ENCODE data around the gene MAP3K12.
"Not testable (repeated sequence)": the region's sequence is repeated elsewhere in the genome, so short reads cannot be mapped to it uniquely, and the experiment has no call there.

The MAP3K12 gene

GRCh38 chr12:53499266-53500141, at the start of gene MAP3K12:
TSS of gene MAP3K12 (minus strand) at chr12:53499458. CDS start at chr12:53487391, 12,067 bp downstream.
- H3K4me3 ChIP-seq (ENCODE audit: low read depth in 1 of 2, low read length in 1 of 2) = peak within 1 kb of the TSS; percentile 72 to 78
- no peak for TF ChIP-seq CTCF (IDR thresholded peaks at IDR 0.05)
- H3K4me1 ChIP-seq (ENCODE audit: control insufficient read depth in 1 of 2, insufficient read depth in 1 of 2, low read depth in 1 of 2, low read length in 1 of 2) = peaks cover 22 to 27% of the 10 kb centered on the region in 2 experiments
- peak within 1 kb of the TSS; percentile 90 for H3K27ac ChIP-seq
- no peaks in the 10 kb centered on the region for H3K9me3 ChIP-seq
- no peaks in the 10 kb centered on the region for H3K36me3 ChIP-seq
- H3K27me3 ChIP-seq = peaks cover 13% of the 10 kb centered on the region

- not testable (repeated sequence) for H3K27me3 ChIP-seq; H3K27ac ChIP-seq; H3K4me3 ChIP-seq (ENCODE audit: low read depth in 1 of 2, low read length in 1 of 2); H3K9me3 ChIP-seq; H3K4me1 ChIP-seq (ENCODE audit: control insufficient read depth in 1 of 2, insufficient read depth in 1 of 2, low read depth in 1 of 2, low read length in 1 of 2)
- peaks cover 59% of the 10 kb centered on the region for H3K36me3 ChIP-seq
Observed at GRCh38 chr12:53548354-53548753, 49.1 kb upstream of the MAP3K12 start.

GRCh38 chr12:53543539-53543938, 44.3 kb upstream of the MAP3K12 start:
- Histone ChIP-seq H3K27me3 (no peaks in the 10 kb centered on the region), H3K4me1 (ENCODE audit: control insufficient read depth in 1 of 2, insufficient read depth in 1 of 2, low read depth in 1 of 2, low read length in 1 of 2) (peaks cover 0 to 8% of the 10 kb centered on the region in 2 experiments), H3K4me3 (ENCODE audit: low read depth in 1 of 2, low read length in 1 of 2) (no peak overlapping the region), H3K36me3 (peaks cover 67% of the 10 kb centered on the region), H3K9me3 (no peaks in the 10 kb centered on the region), H3K27ac (peak overlapping the region; percentile 10)
- TF ChIP-seq CTCF (IDR thresholded peaks at IDR 0.05) = no peak

- TF ChIP-seq CTCF (IDR thresholded peaks at IDR 0.05) = no peak
- H3K36me3 ChIP-seq = peaks cover 83% of the 10 kb centered on the region
Observed at GRCh38 chr12:53539526-53539925, 40.3 kb upstream of the MAP3K12 start.

GRCh38 chr12:53538209-53538689, 39.0 kb upstream of the MAP3K12 start:
- H3K9me3 ChIP-seq = no peaks in the 10 kb centered on the region
- peaks cover 0 to 5% of the 10 kb centered on the region in 2 experiments for H3K4me1 ChIP-seq (ENCODE audit: control insufficient read depth in 1 of 2, insufficient read depth in 1 of 2, low read depth in 1 of 2, low read length in 1 of 2)
- no peak overlapping the region for H3K4me3 ChIP-seq (ENCODE audit: low read depth in 1 of 2, low read length in 1 of 2)
- peaks cover 87% of the 10 kb centered on the region for H3K36me3 ChIP-seq
- no peaks in the 10 kb centered on the region for H3K27me3 ChIP-seq
- H3K27ac ChIP-seq = peak overlapping the region; percentile 19
- no peak for TF ChIP-seq CTCF (IDR thresholded peaks at IDR 0.05)

More at GRCh38 chr12:53539526-53539925, 40.3 kb upstream of the MAP3K12 start:
- Histone ChIP-seq H3K4me1 (ENCODE audit: control insufficient read depth in 1 of 2, insufficient read depth in 1 of 2, low read depth in 1 of 2, low read length in 1 of 2) (peaks cover 0 to 11% of the 10 kb centered on the region in 2 experiments), H3K27me3 (no peaks in the 10 kb centered on the region), H3K27ac (no peak overlapping the region), H3K4me3 (ENCODE audit: low read depth in 1 of 2, low read length in 1 of 2) (no peak overlapping the region), H3K9me3 (no peaks in the 10 kb centered on the region)

GRCh38 chr12:53536962-53537361, 37.7 kb upstream of the MAP3K12 start:
- H3K36me3 ChIP-seq = peaks cover 87% of the 10 kb centered on the region
- H3K27me3 ChIP-seq = no peaks in the 10 kb centered on the region
- no peak for TF ChIP-seq CTCF (IDR thresholded peaks at IDR 0.05)
- no peaks in the 10 kb centered on the region for H3K9me3 ChIP-seq
- H3K4me3 ChIP-seq (ENCODE audit: low read depth in 1 of 2, low read length in 1 of 2) = no peak overlapping the region
- H3K27ac ChIP-seq = no peak overlapping the region
- H3K4me1 ChIP-seq (ENCODE audit: control insufficient read depth in 1 of 2, insufficient read depth in 1 of 2, low read depth in 1 of 2, low read length in 1 of 2) = peaks cover 0 to 5% of the 10 kb centered on the region in 2 experiments

Data from neutrophil (primary cell).